CD4-positive, alpha-beta T cell treated with Interleukin-4 for 1 hour (primary cell): ENCODE results near the gene PRMT6.

ENCODE experiments used
- DNase-seq, 2 donors: peaks; one replicate each; pipeline ENCODE4 v3.0.0-alpha.2; 2020 to 2022

PRMT6 gene

DNA sequence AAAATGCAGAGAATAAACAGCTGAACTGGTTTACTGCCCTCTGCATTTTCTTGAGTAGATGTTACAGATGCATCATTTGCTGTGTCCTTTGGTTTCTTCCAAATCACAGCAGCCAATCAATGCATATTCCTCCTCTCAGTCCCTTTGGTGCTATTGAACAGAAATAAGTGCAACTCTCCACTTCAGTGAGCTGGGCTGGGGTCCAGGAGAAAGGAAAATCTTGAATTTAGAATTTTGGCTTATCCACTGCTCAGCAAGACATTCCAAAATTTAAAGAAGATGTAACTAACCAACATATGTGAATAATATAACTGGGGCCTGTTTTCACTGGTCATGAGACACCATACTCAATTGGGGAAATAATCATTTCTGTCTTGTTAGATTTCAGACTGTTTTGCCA is 39.2 kb downstream of the PRMT6 start:
- DNase-seq = no peak

DNA sequence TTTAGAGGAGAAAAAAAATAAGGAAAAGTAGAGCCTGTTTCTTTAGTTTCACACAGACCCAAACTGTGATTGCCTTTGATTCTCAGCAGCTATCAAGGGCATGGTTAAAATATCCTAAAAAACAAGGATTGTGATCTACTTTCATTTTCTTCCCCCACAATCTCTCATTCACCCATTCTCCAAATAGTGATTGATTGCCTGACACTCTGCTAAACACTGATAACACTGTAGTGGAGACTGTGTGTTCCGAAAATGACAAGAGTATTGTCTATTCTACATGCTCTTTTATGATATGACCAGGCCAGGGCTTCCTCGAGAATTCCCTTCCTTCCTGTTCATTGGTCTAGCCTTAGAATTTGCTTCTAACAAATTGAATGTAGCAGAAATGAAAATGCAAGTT is 40.2 kb downstream of the PRMT6 start:
- no peak for DNase-seq

DNA sequence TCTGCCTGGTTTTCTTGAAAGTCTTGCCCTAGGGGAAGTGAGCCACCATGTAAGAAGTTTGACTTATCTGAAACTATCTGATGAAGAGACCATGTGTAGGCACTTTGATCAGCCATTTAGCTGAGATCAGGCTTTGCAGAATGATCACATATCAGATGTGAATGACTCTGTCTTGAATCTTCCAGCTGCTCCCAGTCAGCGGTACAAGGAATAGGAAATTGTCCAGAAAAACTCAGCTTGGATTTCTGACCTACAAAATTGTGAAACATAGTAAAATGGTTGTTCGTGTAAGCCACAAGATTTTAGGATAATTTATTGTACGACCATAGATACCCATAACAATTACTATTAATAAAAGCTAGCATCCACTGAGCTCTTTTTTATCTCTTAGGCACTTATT is 42.5 kb downstream of the PRMT6 start:
- no peak for DNase-seq

DNA sequence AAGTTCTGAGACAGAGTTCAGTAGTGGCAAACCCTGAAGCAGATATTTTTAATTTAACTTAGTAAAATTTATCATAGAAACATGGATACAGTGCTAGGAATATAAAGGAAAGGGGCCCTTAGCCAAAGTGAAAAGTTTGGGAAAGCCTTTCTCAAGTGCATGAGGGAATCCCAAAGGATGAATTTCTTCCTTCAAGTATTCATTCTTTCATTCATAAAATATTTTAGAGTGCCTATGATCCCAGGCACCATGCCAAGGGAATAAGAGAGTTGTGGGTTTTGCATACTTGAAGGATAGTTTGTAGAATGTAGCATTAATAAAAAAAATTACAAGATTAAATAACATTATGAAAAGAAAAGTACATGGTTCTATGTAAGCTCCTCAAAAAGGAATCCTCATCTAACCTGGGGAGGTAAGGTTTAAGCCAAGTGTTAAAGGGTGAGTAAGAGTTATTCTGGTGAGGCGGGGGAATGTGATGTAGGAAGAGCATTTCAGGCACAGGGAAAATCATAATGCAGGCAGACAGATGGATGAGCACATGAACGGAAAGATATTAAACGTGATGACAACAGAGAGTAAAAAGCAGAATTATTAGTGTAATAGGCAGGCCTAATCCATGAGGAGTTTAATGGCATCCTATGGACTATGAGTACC is 44.0 kb downstream of the PRMT6 start:
- DNase-seq = no peak

DNA sequence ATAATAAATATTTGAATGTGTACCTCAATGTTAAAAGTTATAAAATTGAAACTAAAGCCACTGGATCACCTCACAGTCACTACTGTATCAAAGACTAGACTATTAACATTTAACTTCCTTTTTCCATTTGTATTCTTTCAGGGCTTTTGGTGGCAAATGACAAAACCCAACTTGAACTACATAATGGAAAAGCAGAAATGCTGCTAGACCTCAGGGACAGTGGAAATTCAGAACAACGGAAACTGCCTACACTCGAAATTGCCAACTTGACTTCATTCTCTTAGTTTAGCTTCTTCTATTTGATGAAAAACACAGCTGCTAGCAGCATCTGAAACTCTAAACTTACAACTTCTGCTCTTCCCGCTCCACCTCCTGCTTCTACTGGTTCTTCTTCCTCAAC is 49.4 kb downstream of the PRMT6 start:
- DNase-seq = no peak
